K562 (cell line): ENCODE results near the gene LY6G6D. TPM values are rescaled to one million over a fixed set of nuclear protein-coding genes. Genes with fewer than 3 reads are reported as not detected.

Source experiments
- CREBBP ChIP-seq: IDR thresholded peaks from one replicate; pipeline ENCODE4 v1.6.1; 2012; ENCODE audit warnings: low read depth, mild to moderate bottlenecking, control low read depth, inconsistent platforms, low read length
- DEAF1 ChIP-seq: fragments of 450-650 bp; formaldehyde crosslinking; IDR thresholded peaks from 2 replicates; pipeline ENCODE4 v1.4.0; 2020; ENCODE audit warnings: mild to moderate bottlenecking, moderate library complexity
- E2F5 ChIP-seq: sonication (generic); formaldehyde crosslinking; IDR thresholded peaks from 2 replicates; pipeline ENCODE4 v1.8.0; 2022; ENCODE audit warnings: mild to moderate bottlenecking, missing genetic modification reagents
- ELK1 ChIP-seq: sonication (generic); formaldehyde crosslinking; IDR thresholded peaks from 2 replicates; pipeline ENCODE4 v1.8.1; 2022; ENCODE audit warnings: missing genetic modification reagents
- HEY1 ChIP-seq: fragments of 250-450 bp; sonication (Bioruptor Pico); IDR thresholded peaks from 2 replicates; pipeline ENCODE4 v1.5.0; 2020; ENCODE audit warnings: mild to moderate bottlenecking, moderate library complexity, borderline replicate concordance
- HIVEP1 ChIP-seq: fragments of 250-450 bp; sonication (Bioruptor Pico); IDR thresholded peaks from 2 replicates; pipeline ENCODE4 v1.4.0; 2020; ENCODE audit warnings: mild to moderate bottlenecking
- MAZ ChIP-seq, 2 experiments: fragments of 450-650 bp in 1 of 2; sonication (generic) in 1 of 2; formaldehyde crosslinking; IDR thresholded peaks in 1 of 2; conservative IDR thresholded peaks in 1 of 2; 2 replicates each; pipeline versions ENCODE4 v1.4.0 to v1.5.0; 2020; ENCODE audit warnings: mild to moderate bottlenecking in 1 of 2, missing genetic modification reagents in 1 of 2
- MYC ChIP-seq, 2 experiments: fragments of 250-450 bp in 1 of 2; sonication (Bioruptor Pico) in 1 of 2; IDR thresholded peaks; 2 replicates each; pipeline versions ENCODE4 v1.5.1 to v1.6.1; 2012 to 2021; ENCODE audit warnings: low read depth in 2 of 2, borderline replicate concordance in 1 of 2, improper control_type of control experiment in 1 of 2, low read length in 1 of 2, mild to moderate bottlenecking in 1 of 2, moderate library complexity in 1 of 2
- NR2F6 ChIP-seq: fragments of 450-650 bp; formaldehyde crosslinking; IDR thresholded peaks from 2 replicates; pipeline ENCODE4 v1.4.0; 2020; ENCODE audit warnings: mild to moderate bottlenecking
- POLR2H ChIP-seq: IDR thresholded peaks from 2 replicates; pipeline ENCODE4 v1.6.1; 2016; ENCODE audit warnings: missing genetic modification characterization, low read depth, mild to moderate bottlenecking, control low read depth, missing compliant biosample characterization, moderate library complexity
- THRB ChIP-seq: fragments of 450-650 bp; formaldehyde crosslinking; conservative IDR thresholded peaks from 2 replicates; pipeline ENCODE4 v1.4.0; 2022; ENCODE audit warnings: mild to moderate bottlenecking, missing genetic modification characterization
- TSHZ1 ChIP-seq: fragments of 250-450 bp; sonication (Bioruptor Pico); IDR thresholded peaks from 2 replicates; pipeline ENCODE4 v1.4.0; 2020; ENCODE audit warnings: mild to moderate bottlenecking, moderate library complexity
- ZC3H4 ChIP-seq: sonication (generic); formaldehyde crosslinking; IDR thresholded peaks from 2 replicates; pipeline ENCODE4 v1.9.0; 2021; ENCODE audit warnings: missing genetic modification reagents, borderline replicate concordance
- ZFP1 ChIP-seq: fragments of 450-650 bp; formaldehyde crosslinking; IDR thresholded peaks from 2 replicates; pipeline ENCODE4 v1.4.0; 2020; ENCODE audit warnings: mild to moderate bottlenecking, mixed read lengths
- ZNF282 ChIP-seq: sonication (generic); formaldehyde crosslinking; IDR thresholded peaks from 2 replicates; pipeline ENCODE4 v1.8.1; 2023; ENCODE audit warnings: missing genetic modification reagents
- polyA plus RNA-seq, 8 experiments: library from polyadenylated mRNA; depleted of rRNA in 4 of 8; stranded (reverse) in 5 of 8; unstranded in 3 of 8; fragments of >200 nt; fragmentation: Nextera tagmentation in 2 of 8; fragmentation: Illumina TruSeq in 1 of 8; extraction: Ambion mirVana in 2 of 8; extraction: Trizol in 1 of 8; gene quantifications; 2 replicates each; pipeline versions ENCODE4 v1.2.1 to v1.2.3, GENCODE V29; 2011 to 2014; ENCODE audit warnings: inconsistent platforms in 1 of 8, missing spikeins in 1 of 8
- total RNA-seq, 7 experiments: library from RNA; depleted of rRNA in 6 of 7; stranded (reverse); fragments of >200 nt in 6 of 7; fragmentation: Illumina TruSeq in 2 of 7; extraction: Trizol in 2 of 7; gene quantifications; 2 replicates each; pipeline versions ENCODE4 v1.2.1 to v1.2.3, GENCODE V29; 2011 to 2021; ENCODE audit warnings: low replicate concordance in 1 of 7

Gene LY6G6D
- total and polyA plus RNA-seq, 9 of the 15 experiments (the other 6 are each of a cell fraction or from before 2014, with no cell fraction given) = 0.30 to 0.38 TPM; not detected in 7

GRCh38 chr6:31737991-31738979 lies 23.1 kb downstream of the LY6G6D start (continued):
- peak; percentile 4; the same call in 1 of the 2 replicates for TF ChIP-seq DEAF1 (CRISPR knock-in tag)
- no peak for TF ChIP-seq TSHZ1 (CRISPR knock-in tag)
- peak; percentile 97 for TF ChIP-seq THRB (CRISPR knock-in tag)
- no peak for TF ChIP-seq HEY1
- TF ChIP-seq ZFP1 (CRISPR knock-in tag) = 0 out of 2 replicates have a peak, but pooled peaks have one; percentile 50
- peak; percentile 19; the same call in 1 of the 2 replicates for TF ChIP-seq NR2F6
- TF ChIP-seq ZC3H4 (CRISPR knock-in tag) = no peak
- TF ChIP-seq POLR2H (tag) = no peak
- TF ChIP-seq E2F5 (CRISPR knock-in tag) = no peak
- no peak for TF ChIP-seq ZNF282
- TF ChIP-seq MAZ (CRISPR knock-in tag; conservative IDR thresholded peaks at IDR 0.05 in 1 of 2, IDR thresholded peaks at IDR 0.05 in 1 of 2) = peak; percentile 64 to 91
- peak; percentile 69; the same call in 1 of the 2 replicates for TF ChIP-seq MYC (IDR thresholded peaks at IDR 0.05; ENCODE audit: low read depth, low read length)
- TF ChIP-seq MYC (CRISPR knock-in tag; IDR thresholded peaks at IDR 0.05; ENCODE audit: borderline replicate concordance, low read depth) = peak; percentile 60
- TF ChIP-seq ELK1 (CRISPR knock-in tag) = no peak
- TF ChIP-seq CREBBP = no peak
- peak; percentile 78; the same call in 1 of the 2 replicates for TF ChIP-seq HIVEP1 (CRISPR knock-in tag)
